GM13977 (cell line): ENCODE data around the gene DTNB.

Experiments
- DNase-seq: peaks from one replicate; pipeline ENCODE4 v3.0.0; 2012; ENCODE audit warnings: low spot score
- CTCF ChIP-seq: IDR thresholded peaks from 2 replicates; pipeline ENCODE4 v1.5.1; 2012; ENCODE audit warnings: mild to moderate bottlenecking, control low read depth; ENCODE audit not compliant: insufficient read depth; ENCODE audit errors: extremely low read depth, missing control alignments
- in situ Hi-C: fragments of 300-500 bp; cut with MboI; formaldehyde crosslinking; loops from one replicate; pipeline ENCODE4 v1.12.0; 2022; ENCODE audit warnings: low sequenced_read_pairs, low pct_unique_long_range_greater_than_20kb, mixed read lengths, inconsistent platforms; ENCODE audit not compliant: unreplicated experiment

DTNB gene

GRCh38 chr2:25380023-25380422, 293.4 kb downstream of the DTNB start:
- in situ Hi-C loops, result no loop called here
- peak; percentile 72 for DNase-seq
- TF ChIP-seq CTCF, result no peak

GRCh38 chr2:25379535-25379934, 293.8 kb downstream of the DTNB start:
- no peak for DNase-seq
- in situ Hi-C loops, result no loop called here
- no peak for TF ChIP-seq CTCF

GRCh38 chr2:25378731-25379490, 294.5 kb downstream of the DTNB start:
- no peak for TF ChIP-seq CTCF
- in situ Hi-C loops, result no loop called here
- DNase-seq, result no peak

- in situ Hi-C loops, result no loop called here
- no peak for DNase-seq
- TF ChIP-seq CTCF, result no peak
These were observed 295.5 kb downstream of the DTNB start for GRCh38 chr2:25377822-25378421.

- in situ Hi-C loops, result no loop called here
- DNase-seq, result peak; percentile 94
- TF ChIP-seq CTCF, result peak; percentile 94
These were observed 296.4 kb downstream of the DTNB start for GRCh38 chr2:25376750-25377621.

- no peak for TF ChIP-seq CTCF
- in situ Hi-C loops, result no loop called here
- DNase-seq, result no peak
These were observed 297.3 kb downstream of the DTNB start for GRCh38 chr2:25375989-25376545.
